OCI-LY7 (cell line): ENCODE data around the gene MACF1. TPM values are rescaled to one million over a fixed set of nuclear protein-coding genes. Genes with fewer than 3 reads are reported as not detected.

Experiments used
- BruUV-seq: library from RNA; stranded (reverse); fragments of 400-500 nt; replicated peaks from 2 replicates; lab custom pipeline; 2021; lab: Mats Ljungman, UMichigan
- CTCF ChIA-PET: fragments of 300-600 bp; sonication (Branson Sonifier 250); formaldehyde crosslinking; loops from one replicate; lab custom pipeline; 2022; ENCODE audit warnings: antibody characterized with exemption; ENCODE audit not compliant: unreplicated experiment; lab: Charles Lee
- POLR2A ChIA-PET: fragments of 300-600 bp; sonication (Branson Sonifier 250); formaldehyde crosslinking; loops from one replicate; lab custom pipeline; 2022; ENCODE audit warnings: antibody characterized with exemption; lab: Charles Lee
- DNase-seq: peaks from one replicate; pipeline ENCODE4 v3.0.0-alpha.2; 2015; ENCODE audit warnings: low spot score
- H2AFZ ChIP-seq: fragments of 200-600 bp; sonication (generic), shearing (Covaris generic); 2 replicates; pipeline ENCODE4 v1.6.1; 2014; ENCODE audit warnings: mild to moderate bottlenecking, antibody characterized with exemption, low read length, moderate library complexity
- H3K27ac ChIP-seq: fragments of 200-600 bp; sonication (generic); 2 replicates; pipeline ENCODE4 v1.5.1; 2014; ENCODE audit warnings: mixed run types, low read depth, mild to moderate bottlenecking, moderate library complexity, low read length, inconsistent platforms; ENCODE audit not compliant: poor library complexity, severe bottlenecking
- H3K36me3 ChIP-seq: fragments of 200-600 bp; sonication (generic); 2 replicates; pipeline ENCODE4 v1.6.1; 2014; ENCODE audit warnings: mild to moderate bottlenecking, antibody characterized with exemption, low read length, moderate library complexity, mixed read lengths; ENCODE audit not compliant: insufficient read depth
- H3K4me1 ChIP-seq: fragments of 200-600 bp; sonication (generic); 2 replicates; pipeline ENCODE4 v1.5.1; 2014; ENCODE audit warnings: mild to moderate bottlenecking, low read length; ENCODE audit not compliant: insufficient read depth, poor library complexity, severe bottlenecking
- H3K4me2 ChIP-seq: fragments of 200-600 bp; sonication (generic); 2 replicates; pipeline ENCODE4 v1.6.1; 2014; ENCODE audit warnings: mild to moderate bottlenecking, low read length
- H3K4me3 ChIP-seq: fragments of 200-600 bp; sonication (generic); 2 replicates; pipeline ENCODE4 v1.5.1; 2014; ENCODE audit warnings: mild to moderate bottlenecking, low read depth, low read length; ENCODE audit not compliant: poor library complexity, severe bottlenecking
- H3K79me2 ChIP-seq: fragments of 200-600 bp; sonication (generic); 2 replicates; pipeline ENCODE4 v1.6.1; 2016; ENCODE audit warnings: low read depth, mild to moderate bottlenecking, low read length, moderate library complexity, mixed read lengths; ENCODE audit not compliant: insufficient read depth
- H3K9me2 ChIP-seq: fragments of 200-600 bp; sonication (generic); 2 replicates; pipeline ENCODE4 v1.6.1; 2016; ENCODE audit warnings: mild to moderate bottlenecking, low read length, mixed read lengths; ENCODE audit not compliant: insufficient read depth
- H3K9me3 ChIP-seq: fragments of 200-600 bp; sonication (generic); 2 replicates; pipeline ENCODE4 v1.6.1; 2014; ENCODE audit warnings: mild to moderate bottlenecking, mixed run types, low read length, mixed read lengths
- H4K20me1 ChIP-seq: fragments of 200-600 bp; sonication (generic); 2 replicates; pipeline ENCODE4 v1.6.1; 2014; ENCODE audit warnings: mild to moderate bottlenecking, antibody characterized with exemption, low read length, moderate library complexity, mixed read lengths; ENCODE audit not compliant: insufficient read depth
- CTCF ChIP-seq: fragments of 200-600 bp; sonication (generic); conservative IDR thresholded peaks from 2 replicates; pipeline ENCODE4 v1.5.1; 2014; ENCODE audit warnings: mild to moderate bottlenecking, antibody characterized with exemption, low read length, moderate library complexity, mixed read lengths
- EZH2phosphoT487 ChIP-seq: fragments of 200-600 bp; sonication (generic); IDR thresholded peaks from 2 replicates; pipeline ENCODE4 v1.6.1; 2018; ENCODE audit warnings: low read depth, borderline replicate concordance, mild to moderate bottlenecking, mixed run types, antibody characterized with exemption, low read length, moderate library complexity, mixed read lengths
- intact Hi-C: fragments of 100-400 bp; cut with micrococcal nuclease; formaldehyde crosslinking; loops from one replicate; pipeline ENCODE4 v1.10.0; 2022; ENCODE audit not compliant: unreplicated experiment
- total RNA-seq, 2 experiments: library from RNA; depleted of rRNA in 1 of 2; stranded (reverse); fragments of >200 nt in 1 of 2; shearing (Covaris generic) in 1 of 2; gene quantifications; 2 replicates each; pipeline ENCODE4 v1.2.3, GENCODE V29; 2014 to 2022

The MACF1 gene
- total RNA-seq, 2 experiments from 2014 or later = 211 to 220 TPM

- intact Hi-C loops = no loop called here
- Histone ChIP-seq H3K4me3 (no peak overlapping the region), H3K36me3 (peaks cover 91% of the 10 kb centered on the region), H3K9me2 (no peaks in the 10 kb centered on the region), H3K79me2 (no peaks in the 10 kb centered on the region), H2AFZ (no peak overlapping the region), H4K20me1 (no peaks in the 10 kb centered on the region), H3K4me1 (no peaks in the 10 kb centered on the region), H3K27ac (no peak overlapping the region), H3K9me3 (no peaks in the 10 kb centered on the region), H3K4me2 (no peak overlapping the region)
- DNase-seq = no peak
- TF ChIP-seq EZH2phosphoT487 (no peak), CTCF (no peak)
- ChIA-PET POLR2A (interaction anchor here (0.6 kb wide), 1 partner anchor 68 kb away, joined by 3 read pairs; no protein-coding TSS in a partner anchor), CTCF (interaction anchor here (1.0 kb wide), 1 partner anchor 19 kb away, joined by 3 read pairs; no protein-coding TSS in a partner anchor)
- BruUV-seq = no TSS peak
Observed at GRCh38 chr1:39358491-39358890, 154.0 kb downstream of the MACF1 start.

GRCh38 chr1:39359028-39359570 lies 154.6 kb downstream of the MACF1 start:
- intact Hi-C loops = no loop called here
- no peaks in the 10 kb centered on the region for H3K9me2 ChIP-seq
- ChIA-PET CTCF (no interaction called here), POLR2A (no interaction called here)
- no peaks in the 10 kb centered on the region for H3K79me2 ChIP-seq
- TF ChIP-seq EZH2phosphoT487 = no peak
- no peak for TF ChIP-seq CTCF
- H3K27ac ChIP-seq = no peak overlapping the region
- DNase-seq = no peak
- H3K9me3 ChIP-seq = no peaks in the 10 kb centered on the region
- H3K4me3 ChIP-seq = no peak overlapping the region
- no peak overlapping the region for H3K4me2 ChIP-seq
- no TSS peak for BruUV-seq
- no peak overlapping the region for H2AFZ ChIP-seq
- H3K36me3 ChIP-seq = peaks cover 90% of the 10 kb centered on the region
- H4K20me1 ChIP-seq = no peaks in the 10 kb centered on the region
- H3K4me1 ChIP-seq = no peaks in the 10 kb centered on the region

- H3K9me3 ChIP-seq = no peaks in the 10 kb centered on the region
- no peak overlapping the region for H3K27ac ChIP-seq
- no peak for DNase-seq
- no peaks in the 10 kb centered on the region for H3K9me2 ChIP-seq
- ChIA-PET POLR2A (no interaction called here), CTCF (interaction anchor here (1.0 kb wide), 1 partner anchor 15 kb away, joined by 3 read pairs; no protein-coding TSS in a partner anchor)
- no peaks in the 10 kb centered on the region for H4K20me1 ChIP-seq
- H3K4me3 ChIP-seq = no peak overlapping the region
- peaks cover 87% of the 10 kb centered on the region for H3K36me3 ChIP-seq
- no peak for TF ChIP-seq CTCF
- TF ChIP-seq EZH2phosphoT487 = no peak
- H2AFZ ChIP-seq = no peak overlapping the region
- H3K4me2 ChIP-seq = no peak overlapping the region
- no TSS peak for BruUV-seq
- intact Hi-C loops = no loop called here
- H3K4me1 ChIP-seq = no peaks in the 10 kb centered on the region
- no peaks in the 10 kb centered on the region for H3K79me2 ChIP-seq
Observed at GRCh38 chr1:39360731-39361130, 156.2 kb downstream of the MACF1 start.
